Measurements from ENCODE around the gene USP51. TPM values are rescaled to one million over a fixed set of nuclear protein-coding genes. Genes with fewer than 3 reads are reported as not detected.

The USP51 gene
- total RNA-seq (2021) (not detected in 2 replicates), Bru-seq, nascent RNA (not detected), BruChase-seq, experiment 1, labeled RNA remaining after a 2-hour chase (not detected), BruChase-seq, experiment 2, labeled RNA remaining after a 6-hour chase (not detected)
- long read RNA-seq = 0 reads

GRCh38 chrX:55489314-55490009 is at the start of gene USP51:
Gene USP51 (minus strand): TSS chrX:55489848. CDS start chrX:55488939, 909 bp downstream.
- Histone ChIP-seq H3F3A (ENCODE audit: insufficient read depth, low read depth) (no peaks in the 10 kb centered on the region), H3K36me3 (ENCODE audit: low read depth) (no peaks in the 10 kb centered on the region), H3K4me2 (peak within 1 kb of the TSS; percentile 70), H4K20me1 (ENCODE audit: insufficient read depth) (no peaks in the 10 kb centered on the region), H3K9me2 (ENCODE audit: insufficient read depth) (no peaks in the 10 kb centered on the region), H3K4me3 (peak within 1 kb of the TSS; percentile 54; the same call in 1 of the 2 replicates), H3K9me3 (ENCODE audit: insufficient read depth, low read depth) (no peaks in the 10 kb centered on the region), H3K27me3 (ENCODE audit: insufficient read depth, low read depth) (no peaks in the 10 kb centered on the region), H3K27ac (no peak within 1 kb of the TSS), H3K4me1 (replicated peaks; ENCODE audit: insufficient read depth) (no peaks in the 10 kb centered on the region), H2AFZ (peak within 1 kb of the TSS; percentile 77), H3K79me2 (ENCODE audit: low read depth) (no peaks in the 10 kb centered on the region)
- no TSS peak for BruUV-seq (replicated peaks)
- no peak for TF ChIP-seq CTCF (conservative IDR thresholded peaks at IDR 0.05)
- no peak for TF ChIP-seq EZH2 (IDR thresholded peaks at IDR 0.05; ENCODE audit: low read depth)
- POLR2A ChIA-PET (ENCODE audit: unreplicated experiment) = no interaction called here
- no peak for DNase-seq
- CTCF ChIA-PET = no interaction called here
- intact Hi-C loops (cut with micrococcal nuclease; ENCODE audit: unreplicated experiment) = no loop called here

- ChIA-PET POLR2A (ENCODE audit: unreplicated experiment) (no interaction called here), CTCF (no interaction called here)
- DNase-seq = no peak
- H3K27me3 ChIP-seq (ENCODE audit: insufficient read depth, low read depth) = peaks cover 9% of the 10 kb centered on the region; the same call in 1 of the 2 replicates
- H3K4me1 ChIP-seq (replicated peaks; ENCODE audit: insufficient read depth) = no peaks in the 10 kb centered on the region
- H3F3A ChIP-seq (ENCODE audit: insufficient read depth, low read depth) = no peaks in the 10 kb centered on the region
- H3K9me2 ChIP-seq (ENCODE audit: insufficient read depth) = no peaks in the 10 kb centered on the region
- H3K4me2 ChIP-seq = no peak overlapping the region
- H3K36me3 ChIP-seq (ENCODE audit: low read depth) = no peaks in the 10 kb centered on the region
- H3K79me2 ChIP-seq (ENCODE audit: low read depth) = no peaks in the 10 kb centered on the region
- no peak overlapping the region for H2AFZ ChIP-seq
- BruUV-seq (replicated peaks) = no TSS peak
- no peaks in the 10 kb centered on the region for H4K20me1 ChIP-seq (ENCODE audit: insufficient read depth)
- H3K9me3 ChIP-seq (ENCODE audit: insufficient read depth, low read depth) = no peaks in the 10 kb centered on the region
- H3K27ac ChIP-seq = no peak overlapping the region
- intact Hi-C loops (cut with micrococcal nuclease; ENCODE audit: unreplicated experiment) = no loop called here
- no peak overlapping the region for H3K4me3 ChIP-seq
- TF ChIP-seq CTCF (conservative IDR thresholded peaks at IDR 0.05) (no peak), EZH2 (IDR thresholded peaks at IDR 0.05; ENCODE audit: low read depth) (no peak)
These were observed 34.8 kb upstream of the USP51 start for GRCh38 chrX:55524487-55524886.

- Histone ChIP-seq H3F3A (ENCODE audit: insufficient read depth, low read depth) (no peaks in the 10 kb centered on the region), H3K79me2 (ENCODE audit: low read depth) (no peaks in the 10 kb centered on the region), H3K27ac (no peak overlapping the region), H3K9me2 (ENCODE audit: insufficient read depth) (no peaks in the 10 kb centered on the region), H3K4me2 (no peak overlapping the region), H3K36me3 (ENCODE audit: low read depth) (no peaks in the 10 kb centered on the region), H3K9me3 (ENCODE audit: insufficient read depth, low read depth) (no peaks in the 10 kb centered on the region), H3K4me1 (replicated peaks; ENCODE audit: insufficient read depth) (no peaks in the 10 kb centered on the region), H3K27me3 (ENCODE audit: insufficient read depth, low read depth) (peaks cover 6% of the 10 kb centered on the region; the same call in 1 of the 2 replicates), H2AFZ (no peak overlapping the region), H3K4me3 (no peak overlapping the region), H4K20me1 (ENCODE audit: insufficient read depth) (no peaks in the 10 kb centered on the region)
- intact Hi-C loops (cut with micrococcal nuclease; ENCODE audit: unreplicated experiment) = no loop called here
- ChIA-PET POLR2A (ENCODE audit: unreplicated experiment) (no interaction called here), CTCF (no interaction called here)
- TF ChIP-seq CTCF (conservative IDR thresholded peaks at IDR 0.05) (no peak), EZH2 (IDR thresholded peaks at IDR 0.05; ENCODE audit: low read depth) (no peak)
- no TSS peak for BruUV-seq (replicated peaks)
- DNase-seq = no peak
These were observed 33.7 kb upstream of the USP51 start for GRCh38 chrX:55523356-55523755.
